Measurements from ENCODE around the gene TBL1XR1.

DNA sequence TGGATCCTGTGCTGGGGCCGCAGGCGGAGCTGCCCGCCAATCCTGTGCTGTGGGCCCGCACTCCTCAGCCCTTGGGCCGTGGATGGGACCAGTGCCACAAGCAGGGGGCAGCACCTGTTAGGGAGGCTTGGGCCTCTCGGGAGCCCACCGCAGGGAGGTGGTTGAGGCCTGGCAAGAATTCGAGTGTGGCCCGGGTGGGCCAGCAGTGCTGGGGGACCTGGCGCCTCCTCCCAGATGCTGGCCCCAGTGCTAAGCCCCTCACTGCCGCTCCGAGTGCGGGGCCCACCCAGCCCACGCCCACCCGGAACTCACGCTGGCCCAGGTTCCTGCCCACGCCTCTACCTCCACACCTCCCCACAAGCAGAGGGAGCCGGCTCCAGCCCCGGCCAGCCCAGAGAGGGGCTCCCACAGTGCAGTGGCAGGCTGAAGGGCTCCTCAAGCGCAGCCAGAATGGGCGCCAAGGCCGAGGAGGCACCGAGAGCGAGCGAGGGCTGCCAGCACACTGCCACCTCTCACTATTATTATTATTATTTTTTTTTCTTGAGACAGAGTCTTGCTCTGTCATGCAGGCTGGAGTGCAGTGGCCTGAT, 31.4 kb upstream of the TBL1XR1 start:
- TF ChIP-seq, protein P1, sequence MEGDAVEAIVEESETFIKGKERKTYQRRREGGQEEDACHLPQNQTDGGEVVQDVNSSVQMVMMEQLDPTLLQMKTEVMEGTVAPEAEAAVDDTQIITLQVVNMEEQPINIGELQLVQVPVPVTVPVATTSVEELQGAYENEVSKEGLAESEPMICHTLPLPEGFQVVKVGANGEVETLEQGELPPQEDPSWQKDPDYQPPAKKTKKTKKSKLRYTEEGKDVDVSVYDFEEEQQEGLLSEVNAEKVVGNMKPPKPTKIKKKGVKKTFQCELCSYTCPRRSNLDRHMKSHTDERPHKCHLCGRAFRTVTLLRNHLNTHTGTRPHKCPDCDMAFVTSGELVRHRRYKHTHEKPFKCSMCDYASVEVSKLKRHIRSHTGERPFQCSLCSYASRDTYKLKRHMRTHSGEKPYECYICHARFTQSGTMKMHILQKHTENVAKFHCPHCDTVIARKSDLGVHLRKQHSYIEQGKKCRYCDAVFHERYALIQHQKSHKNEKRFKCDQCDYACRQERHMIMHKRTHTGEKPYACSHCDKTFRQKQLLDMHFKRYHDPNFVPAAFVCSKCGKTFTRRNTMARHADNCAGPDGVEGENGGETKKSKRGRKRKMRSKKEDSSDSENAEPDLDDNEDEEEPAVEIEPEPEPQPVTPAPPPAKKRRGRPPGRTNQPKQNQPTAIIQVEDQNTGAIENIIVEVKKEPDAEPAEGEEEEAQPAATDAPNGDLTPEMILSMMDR (IDR thresholded peaks at IDR 0.05): no peak
- TF ChIP-seq POLR2AphosphoS5 (IDR thresholded peaks at IDR 0.05): no peak

Measured in prostate gland (tissue), 2 donors.